ENCODE data around the gene HIP1R. TPM values are rescaled to one million over a fixed set of nuclear protein-coding genes. Genes with fewer than 3 reads are reported as not detected.

The HIP1R gene
- total and polyA plus RNA-seq, 10 of the 15 experiments (the other 5 are each of a cell fraction or from before 2014, with no cell fraction given), result 0.18 to 27.7 (median 11.7) TPM

DNA sequence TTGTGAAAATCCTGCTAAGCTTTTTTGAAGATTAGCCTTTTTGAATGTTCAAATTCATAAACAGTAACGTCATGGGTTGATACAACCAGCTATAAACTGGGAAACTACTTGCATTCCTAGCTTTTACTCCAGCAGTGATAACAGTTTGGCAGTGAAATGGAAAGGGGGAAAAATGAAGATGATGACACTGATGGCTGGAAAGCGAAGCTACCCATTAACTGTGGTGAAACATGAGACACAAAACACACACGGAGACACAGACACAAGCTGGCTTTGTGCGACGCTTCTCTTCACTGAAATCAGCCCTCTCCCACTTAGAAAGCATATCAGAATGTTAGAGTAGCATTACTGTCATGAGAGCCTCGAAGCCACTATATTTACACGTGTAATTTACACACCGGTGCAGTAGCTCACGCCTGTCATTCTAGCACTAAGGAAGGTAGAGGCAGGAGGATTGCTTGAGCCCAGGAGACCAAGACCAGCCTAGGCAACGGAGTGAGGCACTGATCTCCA is 45.0 kb downstream of the HIP1R start (continued):
- TF ChIP-seq, protein P1, sequence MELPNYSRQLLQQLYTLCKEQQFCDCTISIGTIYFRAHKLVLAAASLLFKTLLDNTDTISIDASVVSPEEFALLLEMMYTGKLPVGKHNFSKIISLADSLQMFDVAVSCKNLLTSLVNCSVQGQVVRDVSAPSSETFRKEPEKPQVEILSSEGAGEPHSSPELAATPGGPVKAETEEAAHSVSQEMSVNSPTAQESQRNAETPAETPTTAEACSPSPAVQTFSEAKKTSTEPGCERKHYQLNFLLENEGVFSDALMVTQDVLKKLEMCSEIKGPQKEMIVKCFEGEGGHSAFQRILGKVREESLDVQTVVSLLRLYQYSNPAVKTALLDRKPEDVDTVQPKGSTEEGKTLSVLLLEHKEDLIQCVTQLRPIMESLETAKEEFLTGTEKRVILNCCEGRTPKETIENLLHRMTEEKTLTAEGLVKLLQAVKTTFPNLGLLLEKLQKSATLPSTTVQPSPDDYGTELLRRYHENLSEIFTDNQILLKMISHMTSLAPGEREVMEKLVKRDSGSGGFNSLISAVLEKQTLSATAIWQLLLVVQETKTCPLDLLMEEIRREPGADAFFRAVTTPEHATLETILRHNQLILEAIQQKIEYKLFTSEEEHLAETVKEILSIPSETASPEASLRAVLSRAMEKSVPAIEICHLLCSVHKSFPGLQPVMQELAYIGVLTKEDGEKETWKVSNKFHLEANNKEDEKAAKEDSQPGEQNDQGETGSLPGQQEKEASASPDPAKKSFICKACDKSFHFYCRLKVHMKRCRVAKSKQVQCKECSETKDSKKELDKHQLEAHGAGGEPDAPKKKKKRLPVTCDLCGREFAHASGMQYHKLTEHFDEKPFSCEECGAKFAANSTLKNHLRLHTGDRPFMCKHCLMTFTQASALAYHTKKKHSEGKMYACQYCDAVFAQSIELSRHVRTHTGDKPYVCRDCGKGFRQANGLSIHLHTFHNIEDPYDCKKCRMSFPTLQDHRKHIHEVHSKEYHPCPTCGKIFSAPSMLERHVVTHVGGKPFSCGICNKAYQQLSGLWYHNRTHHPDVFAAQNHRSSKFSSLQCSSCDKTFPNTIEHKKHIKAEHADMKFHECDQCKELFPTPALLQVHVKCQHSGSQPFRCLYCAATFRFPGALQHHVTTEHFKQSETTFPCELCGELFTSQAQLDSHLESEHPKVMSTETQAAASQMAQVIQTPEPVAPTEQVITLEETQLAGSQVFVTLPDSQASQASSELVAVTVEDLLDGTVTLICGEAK (IDR thresholded peaks at IDR 0.05; ENCODE audit: borderline replicate concordance), result no peak

DNA sequence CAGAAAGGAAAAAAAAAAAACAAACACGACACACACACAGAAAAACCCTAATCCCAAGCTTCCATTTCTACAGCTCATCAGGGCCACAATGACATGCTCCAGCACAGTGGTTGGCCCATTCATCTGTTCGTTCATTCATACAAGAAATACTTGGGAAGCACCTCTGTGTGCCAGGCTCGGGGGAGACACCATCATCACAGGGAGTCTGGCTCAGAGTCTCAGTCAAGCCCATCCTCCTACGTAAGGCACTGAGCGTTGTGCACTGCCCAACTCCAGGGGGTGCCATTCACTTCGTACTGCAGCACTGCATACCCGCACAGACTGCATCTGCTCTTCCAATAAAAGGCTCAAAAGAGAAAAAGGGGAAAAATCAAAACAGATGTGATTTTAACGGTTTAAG is 45.4 kb downstream of the HIP1R start:
- intact Hi-C loops (cut with micrococcal nuclease; ENCODE audit: unreplicated experiment) (loop anchor here (10.0 kb wide), 1 partner anchor 1894 kb away; no protein-coding TSS in a partner anchor), in situ Hi-C loops (cut with MboI) (no loop called here)
- H3K79me2 ChIP-seq (ENCODE audit: control insufficient read depth, insufficient read depth, low read length), result peaks cover 25% of the 10 kb centered on the region
- H3K9me3 ChIP-seq (replicated peaks; ENCODE audit: control insufficient read depth, insufficient read depth, low read length), result no peaks in the 10 kb centered on the region
- ATAC-seq, result peak; percentile 60
- no peak overlapping the region for H3K4me3 ChIP-seq
- H3K27ac ChIP-seq (ENCODE audit: control insufficient read depth, insufficient read depth), result no peak overlapping the region
- no peaks in the 10 kb centered on the region; the same call in 1 of the 2 replicates for H4K20me1 ChIP-seq (ENCODE audit: control insufficient read depth, insufficient read depth)
- no peaks in the 10 kb centered on the region; a peak in 1 of 4 replicates for H3K27me3 ChIP-seq (replicated peaks in 1 of 2; ENCODE audit: control insufficient read depth in 2 of 2, insufficient read depth in 2 of 2, low read length in 1 of 2)
- CTCF ChIA-PET, result interaction anchor here (0.5 to 8.9 kb wide), 12 partner anchors 8 to 75 kb away, joined by 3 to 107 read pairs (median 4); partner anchors contain the start of gene VPS37B
- no peak overlapping the region for H2AFZ ChIP-seq (ENCODE audit: control insufficient read depth, low read depth, low read length)
- peaks cover 25% of the 10 kb centered on the region for H3K4me1 ChIP-seq (ENCODE audit: control insufficient read depth, insufficient read depth, low read length)
- H3K36me3 ChIP-seq (ENCODE audit: control insufficient read depth in 2 of 2, insufficient read depth in 2 of 2, low read length in 1 of 2), result peaks cover 0 to 7% of the 10 kb centered on the region in 2 experiments; a peak in 2 of 4 replicates
- no peak overlapping the region for H3K9ac ChIP-seq (ENCODE audit: control insufficient read depth, insufficient read depth, low read length)
- TF ChIP-seq IRF4 (IDR thresholded peaks at IDR 0.05; ENCODE audit: low read depth, low read length), result no peak
- no peak for TF ChIP-seq MTA3 (IDR thresholded peaks at IDR 0.05; ENCODE audit: borderline replicate concordance, low read length)
- TF ChIP-seq TBL1XR1 (IDR thresholded peaks at IDR 0.05; ENCODE audit: low read depth, low read length), result no peak
- TF ChIP-seq RAD21 (IDR thresholded peaks at IDR 0.05; ENCODE audit: insufficient read depth, low read depth, low read length), result peak; percentile 52
- TF ChIP-seq SMC3 (IDR thresholded peaks at IDR 0.05; ENCODE audit: borderline replicate concordance, low read length), result peak; percentile 38; the same call in 1 of the 2 replicates
- no peak for TF ChIP-seq EGR1 (IDR thresholded peaks at IDR 0.05; ENCODE audit: borderline replicate concordance in 1 of 2, low read depth in 2 of 2, low read length in 2 of 2)
- TF ChIP-seq SIN3A (IDR thresholded peaks at IDR 0.05; ENCODE audit: low read depth, low read length), result no peak
- TF ChIP-seq, protein P2, sequence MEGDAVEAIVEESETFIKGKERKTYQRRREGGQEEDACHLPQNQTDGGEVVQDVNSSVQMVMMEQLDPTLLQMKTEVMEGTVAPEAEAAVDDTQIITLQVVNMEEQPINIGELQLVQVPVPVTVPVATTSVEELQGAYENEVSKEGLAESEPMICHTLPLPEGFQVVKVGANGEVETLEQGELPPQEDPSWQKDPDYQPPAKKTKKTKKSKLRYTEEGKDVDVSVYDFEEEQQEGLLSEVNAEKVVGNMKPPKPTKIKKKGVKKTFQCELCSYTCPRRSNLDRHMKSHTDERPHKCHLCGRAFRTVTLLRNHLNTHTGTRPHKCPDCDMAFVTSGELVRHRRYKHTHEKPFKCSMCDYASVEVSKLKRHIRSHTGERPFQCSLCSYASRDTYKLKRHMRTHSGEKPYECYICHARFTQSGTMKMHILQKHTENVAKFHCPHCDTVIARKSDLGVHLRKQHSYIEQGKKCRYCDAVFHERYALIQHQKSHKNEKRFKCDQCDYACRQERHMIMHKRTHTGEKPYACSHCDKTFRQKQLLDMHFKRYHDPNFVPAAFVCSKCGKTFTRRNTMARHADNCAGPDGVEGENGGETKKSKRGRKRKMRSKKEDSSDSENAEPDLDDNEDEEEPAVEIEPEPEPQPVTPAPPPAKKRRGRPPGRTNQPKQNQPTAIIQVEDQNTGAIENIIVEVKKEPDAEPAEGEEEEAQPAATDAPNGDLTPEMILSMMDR (IDR thresholded peaks at IDR 0.05 in 2 of 3, conservative IDR thresholded peaks at IDR 0.05 in 1 of 3; ENCODE audit: control insufficient read depth in 2 of 3, extremely low read depth in 1 of 3, insufficient read depth in 1 of 3, low read depth in 3 of 3, low read length in 3 of 3), result peak; percentile 43; a peak in 5 of 6 replicates
- no peak for TF ChIP-seq SIX5 (IDR thresholded peaks at IDR 0.05; ENCODE audit: low read depth, low read length, severe bottlenecking)
- 60% methylated on average over 7 of the region's 8 CpGs for whole genome bisulfite sequencing (ENCODE audit: insufficient coverage, insufficient replicate concordance, low lambda C conversion rate, missing lambda C conversion rate)
- H3K4me2 ChIP-seq (ENCODE audit: control insufficient read depth, insufficient read depth), result no peak overlapping the region
- FAIRE-seq, result no peak
- no TSS peak for BruUV-seq (replicated peaks)
- POLR2A ChIA-PET, result interaction anchor here (1.0 to 5.6 kb wide), 4 partner anchors 8 to 41 kb away, joined by 3 to 25 read pairs (median 8); no protein-coding TSS in a partner anchor
- no peak for DNase-seq (ENCODE audit: low read depth, low spot score)
- RAD21 ChIA-PET (ENCODE audit: unreplicated experiment), result interaction anchor here (1.0 to 1.7 kb wide), 10 partner anchors 9 to 89 kb away, joined by 3 to 11 read pairs (median 3); no protein-coding TSS in a partner anchor
- SMC1A ChIA-PET (ENCODE audit: uncharacterized antibody, unreplicated experiment), result interaction anchor here (0.7 to 5.5 kb wide), 13 partner anchors 8 to 357 kb away, joined by 3 to 31 read pairs (median 5); no protein-coding TSS in a partner anchor

Data from GM12878 (cell line).